Chondrocyte (in vitro differentiated cells): ENCODE measurements around the gene SGCD. TPM values are rescaled to one million over a fixed set of nuclear protein-coding genes. Genes with fewer than 3 reads are reported as not detected.

Experiments used
- DNase-seq: peaks from one replicate; pipeline ENCODE4 v3.0.0; 2021; ENCODE audit warnings: mixed read lengths, low spot score
- H3K27ac Mint-ChIP-seq: one replicate; pipeline ENCODE4 v1.8.0; 2021; ENCODE audit warnings: mild to moderate bottlenecking, moderate library complexity, mixed read lengths; ENCODE audit not compliant: unreplicated experiment
- H3K27me3 Mint-ChIP-seq: 2 replicates; pipeline ENCODE4 v1.8.0; 2021; ENCODE audit warnings: low read depth, mixed read lengths
- H3K36me3 Mint-ChIP-seq: 2 replicates; pipeline ENCODE4 v1.8.0; 2021; ENCODE audit warnings: low read depth, mixed read lengths
- H3K4me1 Mint-ChIP-seq: 2 replicates; pipeline ENCODE4 v1.8.0; 2021; ENCODE audit warnings: low read depth, mild to moderate bottlenecking, mixed read lengths
- H3K4me3 Mint-ChIP-seq: one replicate; pipeline ENCODE4 v1.8.0; 2021; ENCODE audit warnings: mild to moderate bottlenecking, moderate library complexity, mixed read lengths; ENCODE audit not compliant: unreplicated experiment
- H3K9me3 Mint-ChIP-seq: 2 replicates; pipeline ENCODE4 v1.8.0; 2021; ENCODE audit warnings: low read depth, mixed read lengths
- CTCF ChIP-seq: fragments of 200-600 bp; sonication (generic); IDR thresholded peaks from 2 replicates; pipeline ENCODE4 v1.5.0; 2021; ENCODE audit warnings: antibody characterized with exemption, mild to moderate bottlenecking, moderate library complexity
- total RNA-seq: library from RNA; stranded (reverse); gene quantifications from 3 replicates; pipeline ENCODE4 v1.2.1, GENCODE V29; 2021

The SGCD gene
- total RNA-seq, 1 donor from 2014 or later, result 8.4 TPM

DNA sequence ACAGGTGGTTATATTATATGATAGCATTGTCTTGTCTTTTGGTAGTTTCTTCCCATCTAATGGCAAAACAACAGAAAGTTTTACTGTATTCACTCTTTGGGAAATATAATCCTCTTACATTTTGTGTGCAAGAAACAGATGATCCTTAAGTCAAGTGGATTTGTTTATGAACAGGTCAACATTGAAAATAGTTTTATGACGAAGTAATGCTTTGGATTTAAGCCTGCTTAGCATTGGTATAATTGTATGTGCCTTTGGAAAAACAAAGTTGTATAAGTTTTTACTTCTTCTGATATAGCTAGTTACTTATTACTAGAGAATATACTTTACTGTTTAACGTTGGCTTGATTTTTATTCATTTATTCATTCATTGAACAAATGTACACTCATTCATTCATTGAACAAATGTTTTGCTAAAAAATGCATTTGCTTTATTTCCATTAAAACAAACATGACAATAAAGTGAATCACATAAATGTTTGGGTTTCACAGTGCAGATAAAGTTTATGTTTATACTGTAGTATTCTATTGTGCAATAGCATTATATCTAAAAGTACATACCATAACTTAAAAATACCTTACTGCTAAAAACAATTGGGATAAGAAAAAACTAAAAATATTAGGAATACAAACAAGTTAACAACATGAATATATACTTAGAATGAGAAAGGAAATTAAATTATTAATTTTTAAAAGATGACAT, 12.3 kb downstream of the SGCD start:
- DNase-seq, result no peak
- H3K36me3 Mint-ChIP-seq, result peaks cover 3% of the 10 kb centered on the region
- H3K4me3 Mint-ChIP-seq, result no peak overlapping the region
- no peaks in the 10 kb centered on the region for H3K27me3 Mint-ChIP-seq
- no peak overlapping the region for H3K27ac Mint-ChIP-seq
- H3K4me1 Mint-ChIP-seq, result no peaks in the 10 kb centered on the region
- no peaks in the 10 kb centered on the region for H3K9me3 Mint-ChIP-seq
- TF ChIP-seq CTCF, result no peak

GRCh38 chr5:156340893-156341292, 13.9 kb downstream of the SGCD start:
- H3K27me3 Mint-ChIP-seq, result no peaks in the 10 kb centered on the region
- no peaks in the 10 kb centered on the region for H3K9me3 Mint-ChIP-seq
- no peak for DNase-seq
- no peak overlapping the region for H3K27ac Mint-ChIP-seq
- H3K4me1 Mint-ChIP-seq, result no peaks in the 10 kb centered on the region
- H3K36me3 Mint-ChIP-seq, result peaks cover 6% of the 10 kb centered on the region
- TF ChIP-seq CTCF, result no peak
- no peak overlapping the region for H3K4me3 Mint-ChIP-seq

DNA sequence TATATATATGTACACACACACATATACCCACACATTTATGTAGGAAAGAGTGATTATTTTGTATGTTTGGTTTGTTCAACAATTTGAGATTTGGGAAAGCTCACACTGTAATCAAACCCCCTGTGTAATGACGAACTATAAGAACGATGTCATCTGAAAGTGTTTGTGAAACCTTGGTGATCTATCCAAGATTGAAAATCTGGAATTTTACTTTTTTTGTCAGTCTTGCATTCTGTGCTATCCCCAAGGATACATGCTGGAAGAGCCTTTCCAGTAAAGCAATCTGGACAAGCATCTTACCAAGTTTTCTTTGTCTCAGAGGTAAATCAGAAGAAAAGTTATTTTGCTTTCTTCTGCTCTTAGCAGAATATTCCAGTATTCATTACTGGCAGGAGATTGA, 23.3 kb downstream of the SGCD start:
- no peaks in the 10 kb centered on the region for H3K4me1 Mint-ChIP-seq
- peaks cover 3% of the 10 kb centered on the region for H3K9me3 Mint-ChIP-seq
- peaks cover 11% of the 10 kb centered on the region for H3K36me3 Mint-ChIP-seq
- H3K27me3 Mint-ChIP-seq, result no peaks in the 10 kb centered on the region
- no peak overlapping the region for H3K4me3 Mint-ChIP-seq
- DNase-seq, result no peak
- no peak overlapping the region for H3K27ac Mint-ChIP-seq
- no peak for TF ChIP-seq CTCF

DNA sequence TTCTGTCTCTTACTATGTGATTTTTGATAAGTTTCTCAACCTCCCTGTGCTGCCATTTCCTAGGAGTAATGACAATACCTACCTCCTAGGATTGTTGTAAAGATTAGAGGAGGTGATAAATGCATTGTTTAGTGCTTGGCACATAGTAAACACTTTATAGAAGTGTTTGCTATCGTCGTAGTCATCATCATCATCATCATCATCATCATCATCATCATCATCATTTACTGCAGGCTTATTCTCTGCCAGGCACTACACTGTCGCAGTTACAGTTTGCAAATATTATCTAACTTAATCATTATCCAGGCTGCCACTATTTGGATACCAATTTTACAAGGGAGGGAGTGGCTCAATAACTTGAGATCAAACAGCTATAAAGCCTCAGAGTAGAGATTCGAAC, 24.5 kb downstream of the SGCD start:
- Mint-ChIP-seq H3K27ac (no peak overlapping the region), H3K4me3 (no peak overlapping the region), H3K9me3 (peaks cover 3% of the 10 kb centered on the region), H3K4me1 (no peaks in the 10 kb centered on the region), H3K36me3 (peaks cover 9% of the 10 kb centered on the region), H3K27me3 (no peaks in the 10 kb centered on the region)
- no peak for TF ChIP-seq CTCF
- DNase-seq, result no peak

DNA sequence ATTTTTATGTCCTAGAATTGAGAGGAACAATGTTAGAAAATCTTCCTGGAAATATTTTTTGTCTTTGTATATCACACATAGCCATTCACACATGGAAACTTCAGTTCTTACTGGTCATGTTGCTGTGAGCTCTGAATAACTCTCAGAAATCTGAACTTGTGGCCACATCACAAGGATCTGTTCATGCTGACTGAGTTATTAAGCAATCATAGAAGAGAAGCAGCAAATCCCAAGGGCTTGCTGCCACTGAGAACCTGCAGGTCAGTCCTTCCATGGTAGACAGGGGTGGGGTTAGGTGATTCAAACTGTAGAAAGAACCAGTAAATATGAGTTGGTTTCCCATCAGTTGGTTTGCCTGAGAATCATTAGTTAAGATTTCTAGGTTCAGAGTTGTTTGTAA, 27.6 kb downstream of the SGCD start:
- H3K36me3 Mint-ChIP-seq, result no peaks in the 10 kb centered on the region
- TF ChIP-seq CTCF, result no peak
- H3K4me1 Mint-ChIP-seq, result peaks cover 6% of the 10 kb centered on the region
- no peak overlapping the region for H3K4me3 Mint-ChIP-seq
- H3K9me3 Mint-ChIP-seq, result no peaks in the 10 kb centered on the region
- DNase-seq, result no peak
- no peaks in the 10 kb centered on the region for H3K27me3 Mint-ChIP-seq
- H3K27ac Mint-ChIP-seq, result no peak overlapping the region
